ENCODE results near the gene PEX11G. TPM values are rescaled to one million over a fixed set of nuclear protein-coding genes. Genes with fewer than 3 reads are reported as not detected.

The PEX11G gene
- total and polyA plus RNA-seq, 2 experiments from 2014 or later: 6.2 to 10.6 TPM

GRCh38 chr19:7427944-7428343, 60.9 kb downstream of the PEX11G start:
- TF ChIP-seq EZH2phosphoT487 (IDR thresholded peaks at IDR 0.05; ENCODE audit: low read depth, severe bottlenecking, unreplicated experiment): no peak
- no peak for TF ChIP-seq EZH2 (IDR thresholded peaks at IDR 0.05; ENCODE audit: borderline replicate concordance)
- no peak for TF ChIP-seq CTCF (IDR thresholded peaks at IDR 0.05; ENCODE audit: poor library complexity)
- Histone ChIP-seq H3K79me2 (peaks cover 73% of the 10 kb centered on the region), H3K4me1 (ENCODE audit: insufficient read depth) (peaks cover 33% of the 10 kb centered on the region), H4K20me1 (ENCODE audit: insufficient read depth, poor library complexity, severe bottlenecking) (peaks cover 3% of the 10 kb centered on the region), H3K27ac (peak overlapping the region; percentile 87), H3K9me3 (ENCODE audit: low read depth) (no peaks in the 10 kb centered on the region), H3K9me2 (replicated peaks; ENCODE audit: insufficient read depth) (no peaks in the 10 kb centered on the region), H3K27me3 (no peaks in the 10 kb centered on the region), H3K4me3 (no peak overlapping the region), H3K4me2 (peak overlapping the region; percentile 4), H2AFZ (no peak overlapping the region), H3K36me3 (replicated peaks; ENCODE audit: insufficient read depth, low read depth) (no peaks in the 10 kb centered on the region)
- 65% methylated on average over 5 of the region's 5 CpGs for WGBS (ENCODE audit: low lambda C conversion rate, missing lambda C conversion rate)
- DNase-seq (ENCODE audit: low spot score): no peak

GRCh38 chr19:7426986-7427385, 61.8 kb downstream of the PEX11G start:
- Histone ChIP-seq H3K79me2 (peaks cover 67% of the 10 kb centered on the region), H3K9me2 (replicated peaks; ENCODE audit: insufficient read depth) (no peaks in the 10 kb centered on the region), H3K27me3 (no peaks in the 10 kb centered on the region), H2AFZ (no peak overlapping the region), H4K20me1 (ENCODE audit: insufficient read depth, poor library complexity, severe bottlenecking) (no peaks in the 10 kb centered on the region), H3K4me1 (ENCODE audit: insufficient read depth) (peaks cover 33% of the 10 kb centered on the region), H3K4me3 (no peak overlapping the region), H3K36me3 (replicated peaks; ENCODE audit: insufficient read depth, low read depth) (no peaks in the 10 kb centered on the region), H3K4me2 (no peak overlapping the region), H3K9me3 (ENCODE audit: low read depth) (no peaks in the 10 kb centered on the region), H3K27ac (peak overlapping the region; percentile 87)
- no peak for DNase-seq (ENCODE audit: low spot score)
- WGBS (ENCODE audit: low lambda C conversion rate, missing lambda C conversion rate): 96% methylated on average over 9 of the region's 9 CpGs
- TF ChIP-seq EZH2 (IDR thresholded peaks at IDR 0.05; ENCODE audit: borderline replicate concordance) (no peak), CTCF (IDR thresholded peaks at IDR 0.05; ENCODE audit: poor library complexity) (no peak), EZH2phosphoT487 (IDR thresholded peaks at IDR 0.05; ENCODE audit: low read depth, severe bottlenecking, unreplicated experiment) (no peak)

Other genes with a start within 250 kb of the PEX11G start
- gene INSR, start 194.6 kb downstream of the PEX11G start, total RNA-seq: 49.9 and 59.0 TPM in 2 replicates
- gene INSR, start 194.6 kb downstream of the PEX11G start, polyA plus RNA-seq: 17.0 and 17.7 TPM in 2 replicates
- gene ARHGEF18, start 140.1 kb downstream of the PEX11G start, total RNA-seq: 43.0 and 50.3 TPM in 2 replicates
- gene ARHGEF18, start 140.1 kb downstream of the PEX11G start, polyA plus RNA-seq: 35.9 and 36.7 TPM in 2 replicates
- gene ZNF358, start 27.1 kb upstream of the PEX11G start, total RNA-seq: 39.9 and 44.1 TPM in 2 replicates
- gene ZNF358, start 27.1 kb upstream of the PEX11G start, polyA plus RNA-seq: 37.8 and 43.4 TPM in 2 replicates
- gene MCOLN1, start 33.6 kb upstream of the PEX11G start, total RNA-seq: 15.5 and 19.0 TPM in 2 replicates
- gene MCOLN1, start 33.6 kb upstream of the PEX11G start, polyA plus RNA-seq: 55.5 and 60.5 TPM in 2 replicates
- gene PNPLA6, start 46.7 kb upstream of the PEX11G start, total RNA-seq: 39.9 and 43.0 TPM in 2 replicates
- gene PNPLA6, start 46.7 kb upstream of the PEX11G start, polyA plus RNA-seq: 49.7 and 50.5 TPM in 2 replicates
- gene CAMSAP3, start 106.8 kb upstream of the PEX11G start, total RNA-seq: 15.1 and 22.8 TPM in 2 replicates
- 52.6 and 58.5 TPM in 2 replicates for gene CAMSAP3, start 106.8 kb upstream of the PEX11G start, polyA plus RNA-seq
- 20.3 and 24.5 TPM in 2 replicates for gene XAB2, start 140.5 kb upstream of the PEX11G start, total RNA-seq
- 19.6 and 19.9 TPM in 2 replicates for gene XAB2, start 140.5 kb upstream of the PEX11G start, polyA plus RNA-seq
- 18.1 and 29.4 TPM in 2 replicates for gene PET100, start 140.8 kb upstream of the PEX11G start, total RNA-seq
- gene PET100, start 140.8 kb upstream of the PEX11G start, polyA plus RNA-seq: 296 and 312 TPM in 2 replicates
- not detected in 2 replicates for gene PCP2, start 144.7 kb upstream of the PEX11G start, total RNA-seq
- 0.60 and 0.62 TPM in 2 replicates for gene PCP2, start 144.7 kb upstream of the PEX11G start, polyA plus RNA-seq
- 51.9 and 58.6 TPM in 2 replicates for gene STXBP2, start 148.1 kb upstream of the PEX11G start, total RNA-seq
- gene STXBP2, start 148.1 kb upstream of the PEX11G start, polyA plus RNA-seq: 142 and 150 TPM in 2 replicates
- gene RETN, start 180.0 kb upstream of the PEX11G start, total RNA-seq: not detected in 2 replicates
- 0.74 TPM in 1 of 2 replicates, not detected in the other for gene RETN, start 180.0 kb upstream of the PEX11G start, polyA plus RNA-seq
- not detected in 2 replicates for gene MCEMP1, start 188.1 kb upstream of the PEX11G start, total RNA-seq
- not detected in 2 replicates for gene MCEMP1, start 188.1 kb upstream of the PEX11G start, polyA plus RNA-seq
- gene TRAPPC5, start 191.8 kb upstream of the PEX11G start, total RNA-seq: 64.6 and 80.4 TPM in 2 replicates
- 175 and 187 TPM in 2 replicates for gene TRAPPC5, start 191.8 kb upstream of the PEX11G start, polyA plus RNA-seq
- not detected in 2 replicates for gene FCER2, start 213.1 kb upstream of the PEX11G start, total RNA-seq
- not detected in 2 replicates for gene FCER2, start 213.1 kb upstream of the PEX11G start, polyA plus RNA-seq
- gene CLEC4G, start 243.1 kb upstream of the PEX11G start, total RNA-seq: not detected in 2 replicates
- gene CLEC4G, start 243.1 kb upstream of the PEX11G start, polyA plus RNA-seq: not detected in 2 replicates